Vagina (tissue), 2 donors: Measurements from ENCODE around the gene CPA3.

Experiments used
- CTCF ChIP-seq, 3 experiments: fragments of 450-650 bp in 2 of 3; fragments of 200-600 bp in 1 of 3; sonication (generic) in 1 of 3; IDR thresholded peaks; one replicate each; pipeline ENCODE4 v1.5.1; 2017 to 2019; ENCODE audit warnings: antibody characterized with exemption in 3 of 3, mild to moderate bottlenecking in 2 of 3, moderate library complexity in 2 of 3
- POLR2A ChIP-seq, 2 donors: fragments of 450-650 bp; IDR thresholded peaks; one replicate each; pipeline ENCODE4 v1.6.1; 2017; ENCODE audit warnings: antibody characterized with exemption in 2 of 2, mild to moderate bottlenecking in 2 of 2, moderate library complexity in 2 of 2

GRCh38 chr3:148856384-148856783 lies 8.7 kb upstream of the CPA3 start:
- TF ChIP-seq CTCF (IDR thresholded peaks at IDR 0.05) (no peak), POLR2A (IDR thresholded peaks at IDR 0.05) (no peak)
